Chondrocyte (in vitro differentiated cells): ENCODE measurements around the gene OTX2. TPM values are rescaled to one million over a fixed set of nuclear protein-coding genes. Genes with fewer than 3 reads are reported as not detected.

Source experiments
- DNase-seq: peaks from one replicate; pipeline ENCODE4 v3.0.0; 2021; ENCODE audit warnings: mixed read lengths, low spot score
- H3K27ac Mint-ChIP-seq: one replicate; pipeline ENCODE4 v1.8.0; 2021; ENCODE audit warnings: mild to moderate bottlenecking, moderate library complexity, mixed read lengths; ENCODE audit not compliant: unreplicated experiment
- H3K27me3 Mint-ChIP-seq: 2 replicates; pipeline ENCODE4 v1.8.0; 2021; ENCODE audit warnings: low read depth, mixed read lengths
- H3K36me3 Mint-ChIP-seq: 2 replicates; pipeline ENCODE4 v1.8.0; 2021; ENCODE audit warnings: low read depth, mixed read lengths
- H3K4me1 Mint-ChIP-seq: 2 replicates; pipeline ENCODE4 v1.8.0; 2021; ENCODE audit warnings: low read depth, mild to moderate bottlenecking, mixed read lengths
- H3K4me3 Mint-ChIP-seq: one replicate; pipeline ENCODE4 v1.8.0; 2021; ENCODE audit warnings: mild to moderate bottlenecking, moderate library complexity, mixed read lengths; ENCODE audit not compliant: unreplicated experiment
- H3K9me3 Mint-ChIP-seq: 2 replicates; pipeline ENCODE4 v1.8.0; 2021; ENCODE audit warnings: low read depth, mixed read lengths
- total RNA-seq: library from RNA; stranded (reverse); gene quantifications from 3 replicates; pipeline ENCODE4 v1.2.1, GENCODE V29; 2021
- TF ChIP-seq, protein P1 (sequence below): fragments of 200-600 bp; sonication (generic); IDR thresholded peaks from 2 replicates; pipeline ENCODE4 v1.5.0; 2021; ENCODE audit warnings: antibody characterized with exemption, mild to moderate bottlenecking, moderate library complexity

The OTX2 gene
- total RNA-seq, 1 donor from 2014 or later = not detected

DNA sequence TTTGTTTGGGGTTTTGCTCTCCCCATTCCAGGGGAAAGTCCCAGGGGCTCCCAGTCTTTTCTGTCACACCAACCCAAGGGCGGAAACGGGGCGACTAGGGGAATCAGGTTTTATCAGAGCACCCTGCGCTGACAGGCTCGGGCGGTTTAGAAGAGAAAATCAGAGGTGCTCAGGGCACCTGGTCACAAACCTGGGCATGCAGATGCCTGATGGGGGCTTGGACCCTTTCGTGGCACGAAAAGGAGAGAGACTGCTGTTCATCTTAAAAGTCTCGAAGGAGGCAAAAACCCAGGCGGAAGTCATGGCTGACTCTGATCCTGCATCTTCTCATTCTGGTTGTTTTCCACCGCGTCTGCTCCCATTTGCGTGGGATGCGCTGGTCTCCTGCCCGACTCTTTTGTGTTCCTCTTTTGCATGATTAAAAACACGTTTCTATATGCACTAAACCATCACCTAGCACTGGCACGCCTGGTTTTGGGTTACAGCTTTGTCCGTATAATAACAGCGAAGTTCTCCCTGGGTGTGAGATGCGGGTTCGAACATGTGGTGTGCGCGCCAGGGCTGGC is 13.2 kb downstream of the OTX2 start:
- H3K9me3 Mint-ChIP-seq = peaks cover 2% of the 10 kb centered on the region
- no peak overlapping the region for H3K4me3 Mint-ChIP-seq
- no peak overlapping the region for H3K27ac Mint-ChIP-seq
- H3K27me3 Mint-ChIP-seq = peaks cover 79% of the 10 kb centered on the region
- DNase-seq = no peak
- no peaks in the 10 kb centered on the region for H3K36me3 Mint-ChIP-seq
- peaks cover 3% of the 10 kb centered on the region for H3K4me1 Mint-ChIP-seq
- TF ChIP-seq, protein P1, sequence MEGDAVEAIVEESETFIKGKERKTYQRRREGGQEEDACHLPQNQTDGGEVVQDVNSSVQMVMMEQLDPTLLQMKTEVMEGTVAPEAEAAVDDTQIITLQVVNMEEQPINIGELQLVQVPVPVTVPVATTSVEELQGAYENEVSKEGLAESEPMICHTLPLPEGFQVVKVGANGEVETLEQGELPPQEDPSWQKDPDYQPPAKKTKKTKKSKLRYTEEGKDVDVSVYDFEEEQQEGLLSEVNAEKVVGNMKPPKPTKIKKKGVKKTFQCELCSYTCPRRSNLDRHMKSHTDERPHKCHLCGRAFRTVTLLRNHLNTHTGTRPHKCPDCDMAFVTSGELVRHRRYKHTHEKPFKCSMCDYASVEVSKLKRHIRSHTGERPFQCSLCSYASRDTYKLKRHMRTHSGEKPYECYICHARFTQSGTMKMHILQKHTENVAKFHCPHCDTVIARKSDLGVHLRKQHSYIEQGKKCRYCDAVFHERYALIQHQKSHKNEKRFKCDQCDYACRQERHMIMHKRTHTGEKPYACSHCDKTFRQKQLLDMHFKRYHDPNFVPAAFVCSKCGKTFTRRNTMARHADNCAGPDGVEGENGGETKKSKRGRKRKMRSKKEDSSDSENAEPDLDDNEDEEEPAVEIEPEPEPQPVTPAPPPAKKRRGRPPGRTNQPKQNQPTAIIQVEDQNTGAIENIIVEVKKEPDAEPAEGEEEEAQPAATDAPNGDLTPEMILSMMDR = no peak

DNA sequence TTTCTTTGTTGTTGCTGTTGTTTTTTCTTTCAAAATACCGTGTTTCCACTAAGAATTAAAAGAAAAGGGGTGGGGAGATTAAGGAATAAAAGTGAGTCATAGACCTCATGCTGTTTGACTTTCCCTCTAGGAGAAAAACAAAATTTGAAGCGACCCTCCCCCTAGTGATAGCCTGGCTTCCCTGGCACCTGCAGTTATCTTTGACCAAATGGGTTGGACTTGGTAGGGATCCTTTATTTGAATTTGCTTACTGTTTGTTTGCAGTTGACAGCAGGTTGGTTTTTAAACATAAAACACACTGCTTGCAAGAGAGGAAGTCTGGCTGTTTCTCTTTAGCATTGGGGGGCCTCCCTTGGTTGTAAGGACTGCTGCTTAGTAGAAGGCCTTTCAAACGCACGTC is 14.0 kb downstream of the OTX2 start:
- no peak for DNase-seq
- Mint-ChIP-seq H3K4me3 (no peak overlapping the region), H3K4me1 (peaks cover 3% of the 10 kb centered on the region), H3K27me3 (peaks cover 77% of the 10 kb centered on the region), H3K9me3 (peaks cover 2% of the 10 kb centered on the region), H3K36me3 (no peaks in the 10 kb centered on the region), H3K27ac (no peak overlapping the region)
- TF ChIP-seq, protein P1 = no peak

DNA sequence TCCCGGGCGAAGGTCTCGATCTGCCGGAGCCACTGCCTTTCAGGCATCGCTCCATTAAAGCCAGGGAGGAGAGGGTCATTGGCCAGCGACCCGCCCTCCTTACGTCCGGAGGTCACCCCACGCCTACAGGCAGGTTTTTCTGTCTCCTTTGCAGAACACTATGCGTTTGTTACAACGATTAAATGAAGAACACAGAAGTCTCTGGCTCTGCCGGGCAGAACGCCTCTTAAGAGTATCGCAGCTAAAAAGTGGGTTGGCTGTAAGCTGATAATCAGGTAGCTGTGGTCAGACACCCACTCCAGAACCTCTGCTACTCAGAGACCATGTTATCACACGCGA is 15.0 kb downstream of the OTX2 start:
- H3K27ac Mint-ChIP-seq = no peak overlapping the region
- peak overlapping the region; percentile 19 for H3K4me3 Mint-ChIP-seq
- H3K27me3 Mint-ChIP-seq = peaks cover 73% of the 10 kb centered on the region
- no peaks in the 10 kb centered on the region for H3K9me3 Mint-ChIP-seq
- no peaks in the 10 kb centered on the region for H3K36me3 Mint-ChIP-seq
- peaks cover 3% of the 10 kb centered on the region for H3K4me1 Mint-ChIP-seq
- DNase-seq = no peak
- TF ChIP-seq, protein P1 = no peak

DNA sequence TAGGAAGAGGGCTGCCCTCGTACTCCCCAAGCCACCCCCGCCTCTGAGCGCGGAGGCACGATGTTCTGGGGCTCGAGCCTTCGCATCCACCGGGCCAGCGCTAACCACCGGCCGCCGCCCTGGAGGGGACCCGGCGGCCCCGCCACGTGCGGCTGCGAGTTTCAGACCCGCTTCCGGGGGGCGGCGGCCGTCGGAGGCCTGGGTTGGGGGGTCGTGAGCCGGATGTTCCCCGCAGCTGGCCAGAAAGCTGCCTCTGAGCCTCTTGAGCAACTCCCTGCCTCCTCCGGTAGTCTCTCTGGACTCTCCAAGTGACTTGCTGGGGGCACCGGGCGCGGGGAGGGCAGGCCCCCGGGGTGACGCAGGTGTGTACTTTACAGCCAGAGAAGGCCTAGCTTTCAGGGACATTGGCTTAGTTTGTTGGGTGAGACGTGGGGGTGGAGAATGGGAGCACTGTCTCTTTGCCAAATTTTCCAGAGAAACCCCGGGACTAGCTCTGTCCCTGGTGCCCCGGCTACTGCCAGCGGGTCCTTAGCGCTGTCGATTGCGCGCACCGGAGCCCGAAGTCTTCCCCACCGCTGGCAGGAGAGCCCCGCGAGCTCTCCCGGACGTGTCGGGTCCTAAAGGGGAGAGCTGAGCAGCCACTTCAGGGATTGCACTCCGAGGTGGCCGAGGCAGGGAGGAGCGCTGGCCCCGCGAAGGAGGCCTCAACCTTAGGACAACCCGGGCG is 15.6 kb downstream of the OTX2 start:
- TF ChIP-seq, protein P1 = no peak
- no peak overlapping the region for H3K27ac Mint-ChIP-seq
- peaks cover 72% of the 10 kb centered on the region for H3K27me3 Mint-ChIP-seq

DNA sequence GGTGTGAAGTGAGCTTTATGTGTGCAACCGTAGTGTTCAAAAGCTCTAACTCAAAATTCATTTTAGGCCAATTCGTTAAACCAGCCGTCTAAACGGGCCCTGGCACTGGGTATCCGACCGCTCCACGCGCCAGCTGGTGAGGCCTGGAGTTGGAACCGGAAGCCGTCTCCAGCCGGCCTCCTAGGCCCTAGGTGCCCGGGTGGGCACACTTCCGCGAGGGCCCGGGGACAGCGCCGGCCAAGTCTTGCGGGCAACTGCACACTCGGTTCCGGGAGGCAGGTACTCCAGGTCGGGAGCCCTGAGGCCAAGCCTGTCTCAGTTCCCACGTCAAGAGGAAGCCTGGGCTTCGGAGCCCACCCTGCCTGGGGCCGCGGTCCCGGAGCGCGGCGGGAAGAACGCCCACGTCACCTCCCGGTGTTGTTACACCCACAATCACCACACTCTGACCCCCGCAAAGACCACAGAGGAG is 16.2 kb downstream of the OTX2 start:
- Mint-ChIP-seq H3K4me1 (peaks cover 3% of the 10 kb centered on the region), H3K9me3 (no peaks in the 10 kb centered on the region), H3K27me3 (peaks cover 66% of the 10 kb centered on the region), H3K36me3 (no peaks in the 10 kb centered on the region), H3K27ac (no peak overlapping the region), H3K4me3 (no peak overlapping the region)
- TF ChIP-seq, protein P1 = no peak
- no peak for DNase-seq

More for the DNA sequence above, 15.6 kb downstream of the OTX2 start:
- Mint-ChIP-seq H3K36me3 (no peaks in the 10 kb centered on the region), H3K9me3 (no peaks in the 10 kb centered on the region), H3K4me3 (peak overlapping the region; percentile 19), H3K4me1 (peaks cover 3% of the 10 kb centered on the region)
- DNase-seq = no peak
